Breast epithelium (tissue), 3 donors: ENCODE data around the gene RUNDC1.

Experiments
- CTCF ChIP-seq, 3 donors: fragments of 450-650 bp; IDR thresholded peaks; one replicate each; pipeline ENCODE4 v1.5.1; 2016 to 2017; ENCODE audit warnings: antibody characterized with exemption in 3 of 3, mild to moderate bottlenecking in 3 of 3, moderate library complexity in 3 of 3
- POLR2A ChIP-seq: fragments of 450-650 bp; IDR thresholded peaks from one replicate; pipeline ENCODE4 v1.6.1; 2016; ENCODE audit warnings: antibody characterized with exemption, mild to moderate bottlenecking, moderate library complexity

GRCh38 chr17:43034894-43035293 lies 54.5 kb downstream of the RUNDC1 start:
- TF ChIP-seq POLR2A (no peak), CTCF (IDR thresholded peaks at IDR 0.05) (no peak)
